HG02884 (cell line): ENCODE results near the gene MRPL12.

Source experiments
- ATAC-seq: cut with Tn5 transposase; IDR thresholded peaks from one replicate; pipeline ENCODE4 v1.9.1; 2021; ENCODE audit warnings: mild to moderate bottlenecking, moderate library complexity; ENCODE audit not compliant: unreplicated experiment

The MRPL12 gene

GRCh38 chr17:81715107-81715871 lies 12.1 kb downstream of the MRPL12 start:
- ATAC-seq, result no peak

- ATAC-seq, result no peak
Observed at GRCh38 chr17:81715872-81716673, 12.9 kb downstream of the MRPL12 start.

DNA sequence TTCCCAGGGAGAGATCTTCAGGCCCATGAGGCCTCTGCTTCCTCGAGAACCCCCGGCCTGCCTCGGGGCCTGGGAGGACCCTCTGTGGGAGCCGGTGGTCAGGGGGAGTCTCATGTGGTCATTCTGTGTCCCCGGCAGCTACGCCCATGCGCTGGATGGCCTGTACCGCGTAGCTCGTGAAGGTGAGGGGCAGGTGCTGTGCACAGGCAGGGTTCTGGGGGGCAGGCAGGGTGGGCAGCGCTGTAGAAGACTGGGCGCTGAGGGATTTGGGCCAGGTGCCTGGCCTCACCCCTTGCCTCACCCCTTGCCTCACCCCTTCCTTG lies 13.5 kb downstream of the MRPL12 start:
- no peak for ATAC-seq

DNA sequence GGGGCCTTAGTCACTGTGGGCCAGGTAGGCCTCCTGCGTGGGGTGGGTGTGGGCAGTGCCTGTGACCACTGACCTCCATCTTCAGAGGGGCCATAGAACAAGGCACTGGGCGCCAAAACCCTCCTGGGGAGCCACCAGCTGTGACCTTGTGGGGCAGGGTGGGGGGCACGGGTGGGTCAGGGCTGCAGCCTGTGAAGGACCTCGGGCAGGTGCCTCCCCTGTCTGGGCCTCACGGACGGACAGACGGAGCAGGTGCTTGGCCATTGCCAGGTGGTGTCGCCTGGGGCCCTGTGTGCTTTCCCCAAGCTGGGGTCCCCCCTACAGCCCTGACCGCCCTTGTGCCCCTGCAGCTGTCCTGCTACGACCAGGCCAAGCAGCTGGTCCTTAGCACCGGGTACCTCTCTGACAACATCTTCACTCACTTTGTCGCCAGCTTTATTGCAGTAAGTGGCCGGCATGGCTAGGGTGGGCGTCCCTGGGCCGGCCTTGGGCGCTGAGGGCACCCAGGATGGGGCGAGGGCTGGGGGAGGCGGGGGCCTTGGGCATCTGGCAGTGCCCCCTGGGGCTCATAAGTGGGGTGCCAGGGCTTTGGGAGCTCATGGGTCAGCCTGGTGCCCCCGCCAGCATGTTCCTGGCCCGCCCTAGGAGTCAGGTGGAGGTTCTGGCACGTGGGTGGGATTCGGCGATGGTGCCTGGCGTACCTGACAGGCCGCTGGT lies 14.0 kb downstream of the MRPL12 start:
- no peak for ATAC-seq

DNA sequence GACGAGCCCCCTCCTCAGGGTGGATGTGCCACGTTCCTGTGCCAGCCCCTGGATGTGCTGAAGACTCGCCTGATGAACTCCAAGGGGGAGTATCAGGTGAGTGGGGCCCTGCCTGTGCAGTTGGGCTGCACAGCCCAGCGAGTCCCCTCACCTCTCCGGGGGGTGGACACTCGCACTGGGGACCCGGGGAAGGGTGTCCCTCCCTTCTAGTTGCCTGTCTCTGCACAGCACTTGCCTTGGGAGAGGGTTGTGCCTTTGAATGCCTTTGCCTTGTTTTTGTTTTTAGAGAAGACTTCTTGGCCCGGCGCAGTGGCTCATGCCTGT lies 14.6 kb downstream of the MRPL12 start:
- no peak for ATAC-seq

DNA sequence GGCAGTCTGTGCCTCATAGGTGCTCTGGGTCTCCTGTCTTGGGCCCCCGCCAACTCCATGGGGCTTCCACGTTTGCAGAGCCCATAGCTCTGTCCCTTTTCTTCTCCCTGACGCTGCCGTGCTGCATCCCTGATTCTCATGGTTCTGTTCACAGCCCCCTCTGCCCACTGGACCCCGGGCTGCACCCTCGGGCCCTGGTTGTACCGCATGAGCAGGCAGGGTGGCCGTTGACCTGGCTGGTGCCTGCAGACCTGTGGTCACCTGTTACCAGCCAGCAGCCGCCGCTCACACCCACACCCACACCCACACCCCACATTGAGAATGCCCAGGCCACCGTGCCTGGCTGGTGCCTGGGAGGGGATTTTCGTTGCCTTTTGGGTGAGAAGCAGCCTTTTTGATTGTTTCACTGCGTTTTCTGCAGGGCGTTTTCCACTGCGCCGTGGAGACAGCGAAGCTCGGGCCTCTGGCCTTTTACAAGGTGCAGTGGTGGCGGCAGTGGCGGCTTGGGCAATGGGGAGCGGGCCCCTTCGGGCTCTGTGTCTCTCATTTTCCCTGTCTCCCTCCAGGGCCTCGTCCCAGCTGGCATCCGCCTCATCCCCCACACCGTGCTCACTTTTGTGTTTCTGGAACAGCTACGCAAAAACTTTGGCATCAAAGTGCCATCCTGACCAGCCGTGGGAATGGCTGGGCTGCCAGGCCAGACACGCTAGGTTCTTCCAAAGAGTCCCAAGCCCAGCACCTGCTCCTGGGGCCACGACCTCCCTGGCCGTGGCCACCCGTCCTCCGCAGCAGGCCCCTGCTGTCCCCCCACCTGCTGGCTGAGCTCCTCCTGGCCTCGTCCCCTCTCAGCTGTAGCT lies 16.5 kb downstream of the MRPL12 start:
- no peak for ATAC-seq

GRCh38 chr17:81720267-81721071 lies 17.3 kb downstream of the MRPL12 start:
- ATAC-seq, result no peak

DNA sequence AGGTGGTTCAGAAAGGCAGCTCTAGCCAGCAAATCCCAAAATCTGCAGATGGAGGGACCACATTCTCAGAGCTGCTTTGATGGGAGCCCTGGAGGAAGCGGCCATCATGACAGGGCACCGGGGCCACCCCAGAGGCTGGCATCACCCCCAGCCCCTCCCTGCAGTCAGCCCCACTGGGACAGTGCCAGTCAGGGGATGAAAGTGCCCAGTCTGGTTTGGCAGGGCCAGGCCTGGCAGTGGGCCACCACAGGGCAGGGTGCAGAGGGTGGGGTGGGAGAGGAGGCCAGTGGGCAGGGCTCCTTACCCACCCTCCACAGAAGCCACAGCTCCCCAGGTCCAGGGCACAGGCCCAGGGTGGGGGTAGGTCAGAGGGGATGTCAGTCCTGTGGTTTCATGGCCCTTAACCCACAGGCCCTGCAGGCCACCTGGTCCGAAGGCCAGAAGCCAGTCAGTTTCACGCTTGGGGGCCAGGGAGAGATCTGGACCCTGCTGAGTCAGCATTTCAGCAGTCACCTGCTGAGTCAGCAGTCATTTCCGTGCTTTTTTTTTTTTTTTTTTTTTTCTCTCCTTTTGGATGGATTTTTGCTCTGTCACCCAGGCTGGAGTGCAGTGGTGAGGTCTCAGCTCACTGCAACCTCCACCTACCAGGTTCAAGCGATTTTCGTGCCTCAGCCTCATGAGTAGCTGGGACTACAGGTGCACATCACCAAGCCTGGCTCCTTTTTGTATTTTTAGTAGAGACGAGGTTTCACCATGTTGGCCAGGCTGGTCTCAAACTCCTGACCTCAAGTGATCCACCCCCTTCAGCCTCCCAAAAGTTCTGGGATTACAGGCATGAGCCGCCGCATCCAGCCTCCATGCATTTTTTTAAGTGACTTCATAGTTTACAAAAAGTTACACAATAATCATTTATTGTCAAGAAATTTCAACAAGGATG lies 19.3 kb downstream of the MRPL12 start:
- no peak for ATAC-seq

GRCh38 chr17:81723651-81724209 lies 20.6 kb downstream of the MRPL12 start:
- no peak for ATAC-seq

- ATAC-seq, result no peak
Observed at GRCh38 chr17:81725439-81725838, 22.3 kb downstream of the MRPL12 start.

GRCh38 chr17:81726004-81726403 lies 22.8 kb downstream of the MRPL12 start:
- ATAC-seq, result no peak

GRCh38 chr17:81727324-81728031 lies 24.3 kb downstream of the MRPL12 start:
- no peak for ATAC-seq

GRCh38 chr17:81733507-81734404 lies 30.6 kb downstream of the MRPL12 start:
- no peak for ATAC-seq

DNA sequence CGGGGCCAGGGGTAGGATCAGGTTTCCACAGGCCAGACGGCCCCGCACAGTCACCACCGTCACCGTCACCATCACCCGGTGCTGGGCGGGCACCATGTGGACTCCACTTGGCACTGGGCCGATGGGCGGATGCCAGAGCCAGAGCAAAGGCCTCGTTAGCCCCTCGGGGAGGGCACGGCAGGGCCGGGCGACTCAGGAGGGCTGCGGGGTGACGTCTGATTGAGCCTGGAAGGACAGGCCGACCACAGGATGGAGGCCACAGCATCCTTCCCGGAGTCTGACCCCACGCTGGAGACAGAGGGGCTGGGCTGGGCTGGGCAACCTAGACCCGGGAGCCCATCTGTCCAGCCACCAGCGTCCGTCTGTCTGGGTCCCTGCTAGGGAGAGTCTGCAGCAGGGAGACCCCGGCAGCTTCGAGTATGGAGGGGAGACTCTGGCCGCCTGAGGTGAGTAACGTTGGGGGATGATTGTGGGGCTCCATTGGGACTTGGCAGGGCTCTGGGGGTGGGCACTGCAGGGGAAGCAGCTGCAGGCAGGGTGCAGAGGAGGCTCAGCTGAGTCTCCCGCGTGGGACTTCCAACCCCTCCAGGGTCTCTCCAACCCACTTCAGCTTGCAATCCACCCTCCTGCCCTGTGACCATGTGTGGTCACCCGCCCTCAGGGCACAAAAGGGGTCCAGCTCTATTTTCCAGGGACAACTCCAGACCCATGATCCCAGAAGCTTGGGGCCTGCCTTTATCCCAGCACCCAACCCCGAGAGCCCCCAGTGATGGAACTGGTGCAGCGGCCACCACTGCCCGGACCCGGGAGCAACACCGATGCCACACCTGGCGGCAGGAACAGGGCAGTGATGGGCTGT lies 31.5 kb downstream of the MRPL12 start:
- ATAC-seq, result no peak

- ATAC-seq, result no peak
Observed at GRCh38 chr17:81735264-81736102, 32.3 kb downstream of the MRPL12 start.
